HG03095 (cell line): Measurements from ENCODE around the gene PPP1R16B.
"Not testable (repeated sequence)": the region's sequence is repeated elsewhere in the genome, so short reads cannot be mapped to it uniquely, and the experiment has no call there.

Source experiments
- ATAC-seq: cut with Tn5 transposase; IDR thresholded peaks from one replicate; pipeline ENCODE4 v1.9.1; 2021; ENCODE audit warnings: moderate library complexity; ENCODE audit not compliant: unreplicated experiment

PPP1R16B gene

GRCh38 chr20:38791291-38791690 is 14.2 kb upstream of the PPP1R16B start:
- ATAC-seq, result no peak

GRCh38 chr20:38791940-38792339 is 13.6 kb upstream of the PPP1R16B start:
- no peak for ATAC-seq

GRCh38 chr20:38794057-38794456 is 11.4 kb upstream of the PPP1R16B start:
- not testable (repeated sequence) for ATAC-seq

- no peak for ATAC-seq
Measured at GRCh38 chr20:38798266-38798665, 7.2 kb upstream of the PPP1R16B start.

GRCh38 chr20:38799203-38799602 is 6.3 kb upstream of the PPP1R16B start:
- no peak for ATAC-seq

- ATAC-seq, result no peak
Measured at GRCh38 chr20:38800882-38801281, 4.6 kb upstream of the PPP1R16B start.

- no peak for ATAC-seq
Measured at GRCh38 chr20:38804221-38804620, 1.3 kb upstream of the PPP1R16B start.

GRCh38 chr20:38804682-38805501 is 605 bp upstream of the PPP1R16B start:
- peak; percentile 45 for ATAC-seq

- no peak for ATAC-seq
Measured at GRCh38 chr20:38805958-38806854, 709 bp downstream of the PPP1R16B start.

GRCh38 chr20:38806855-38807655 is 1.6 kb downstream of the PPP1R16B start:
- ATAC-seq, result no peak

GRCh38 chr20:38809942-38810341 is 4.4 kb downstream of the PPP1R16B start:
- no peak for ATAC-seq

- no peak for ATAC-seq
Measured at GRCh38 chr20:38810926-38811630, 5.6 kb downstream of the PPP1R16B start.

GRCh38 chr20:38811769-38812168 is 6.3 kb downstream of the PPP1R16B start:
- ATAC-seq, result no peak

GRCh38 chr20:38812182-38812581 is 6.7 kb downstream of the PPP1R16B start:
- no peak for ATAC-seq

GRCh38 chr20:38812709-38813573 is 7.4 kb downstream of the PPP1R16B start:
- no peak for ATAC-seq

GRCh38 chr20:38813574-38813962 is 8.1 kb downstream of the PPP1R16B start:
- ATAC-seq, result not testable (repeated sequence)

GRCh38 chr20:38815446-38815845 is 9.9 kb downstream of the PPP1R16B start:
- no peak for ATAC-seq

GRCh38 chr20:38818113-38819065 is 12.9 kb downstream of the PPP1R16B start:
- ATAC-seq, result no peak

- ATAC-seq, result no peak
Measured at GRCh38 chr20:38825571-38825900, 20.0 kb downstream of the PPP1R16B start.
